ENCODE results near the gene WHRN. TPM values are rescaled to one million over a fixed set of nuclear protein-coding genes. Genes with fewer than 3 reads are reported as not detected.

Gene WHRN
- total and polyA plus RNA-seq, 9 of the 15 experiments (the other 6 are each of a cell fraction or from before 2014, with no cell fraction given), result 0.31 to 14.1 (median 3.0) TPM

DNA sequence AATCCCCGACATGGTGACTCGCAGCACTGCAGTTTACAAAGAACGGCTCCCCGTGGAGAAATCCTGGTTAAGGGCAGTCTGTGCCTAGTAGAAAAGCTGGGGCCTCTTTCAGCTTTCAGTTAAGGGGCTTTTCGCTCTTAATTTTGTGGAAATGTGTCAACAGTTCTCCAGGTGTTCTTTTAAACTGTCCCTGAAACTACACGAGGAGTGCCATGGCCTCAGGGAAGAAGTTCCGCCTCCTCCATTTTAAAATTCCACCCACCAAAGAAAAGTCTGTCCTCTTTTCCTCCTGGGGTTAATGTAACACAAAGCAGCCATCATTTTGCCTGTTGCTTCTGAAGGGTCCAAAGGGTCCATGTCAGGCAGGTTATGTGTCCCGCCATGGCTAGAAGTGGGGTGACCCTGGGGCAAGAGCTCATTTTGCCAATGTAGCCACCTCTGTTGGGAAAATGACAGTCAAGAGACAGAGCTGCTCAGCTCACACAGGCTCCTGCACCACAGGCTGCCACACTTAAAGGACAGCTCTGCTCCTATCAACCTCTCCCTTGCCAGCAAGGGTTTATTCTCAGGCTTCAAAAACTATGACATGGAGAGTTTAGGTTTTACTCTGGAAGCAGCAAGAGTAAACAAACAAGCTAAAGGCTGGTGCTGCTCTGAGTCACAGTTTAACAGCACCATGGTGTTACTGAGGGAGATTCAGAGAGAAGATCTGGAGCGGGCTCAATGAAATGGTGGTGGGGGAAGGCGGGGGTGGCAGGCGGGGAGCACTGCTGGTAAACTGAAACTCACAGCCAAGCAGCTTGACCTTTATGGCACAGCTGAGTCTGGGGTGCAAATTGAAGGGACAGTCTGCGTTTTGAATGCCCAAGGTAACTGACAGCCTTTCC lies 3.2 kb downstream of the WHRN start (continued):
- TF ChIP-seq NR2C2 (CRISPR knock-in tag; IDR thresholded peaks at IDR 0.05), result no peak
- TF ChIP-seq NR2C2 (tag; IDR thresholded peaks at IDR 0.05), result peak; percentile 38; the same call in 1 of the 2 replicates
- peak in 1 of 3 experiments; percentile 78 for TF ChIP-seq YY1 (IDR thresholded peaks at IDR 0.05; ENCODE audit: borderline replicate concordance in 1 of 3, control insufficient read depth in 1 of 3, extremely low read depth in 1 of 3, insufficient read depth in 3 of 3, insufficient read length in 1 of 3, insufficient replicate concordance in 2 of 3, low read depth in 1 of 3, low read length in 2 of 3)
- TF ChIP-seq ZNF589 (CRISPR knock-in tag; IDR thresholded peaks at IDR 0.05; ENCODE audit: low read depth), result peak; percentile 66; the same call in 1 of the 2 replicates
- peak; percentile 47 for TF ChIP-seq ZNF766 (CRISPR knock-in tag; conservative IDR thresholded peaks at IDR 0.05)
- no peak for TF ChIP-seq BHLHE40 (IDR thresholded peaks at IDR 0.05; ENCODE audit: low read length)
- peak; percentile 26; the same call in 1 of the 2 replicates for TF ChIP-seq ZFX (CRISPR knock-in tag; IDR thresholded peaks at IDR 0.05)
- TF ChIP-seq NR4A1 (CRISPR knock-in tag; IDR thresholded peaks at IDR 0.05), result no peak
- TF ChIP-seq NR4A1 (tag; IDR thresholded peaks at IDR 0.05), result peak; percentile 80
- TF ChIP-seq EGR1 (conservative IDR thresholded peaks at IDR 0.05), result peak; percentile 60
- TF ChIP-seq JUN (IDR thresholded peaks at IDR 0.05; ENCODE audit: borderline replicate concordance, low read depth, low read length), result 0 out of 2 replicates have a peak, but pooled peaks have one; percentile 10
- TF ChIP-seq JUN (CRISPR knock-in tag; IDR thresholded peaks at IDR 0.05; ENCODE audit: borderline replicate concordance), result no peak
- 0 out of 2 replicates have a peak, but pooled peaks have one; percentile 31 for TF ChIP-seq MYBL2 (IDR thresholded peaks at IDR 0.05; ENCODE audit: low read depth)
- no peak for TF ChIP-seq MYBL2 (CRISPR knock-in tag; IDR thresholded peaks at IDR 0.05; ENCODE audit: borderline replicate concordance)
- peak; percentile 42 for TF ChIP-seq TAF1 (IDR thresholded peaks at IDR 0.05; ENCODE audit: control insufficient read depth, extremely low read depth, insufficient read depth, low read length, severe bottlenecking)
- TF ChIP-seq, protein P1, sequence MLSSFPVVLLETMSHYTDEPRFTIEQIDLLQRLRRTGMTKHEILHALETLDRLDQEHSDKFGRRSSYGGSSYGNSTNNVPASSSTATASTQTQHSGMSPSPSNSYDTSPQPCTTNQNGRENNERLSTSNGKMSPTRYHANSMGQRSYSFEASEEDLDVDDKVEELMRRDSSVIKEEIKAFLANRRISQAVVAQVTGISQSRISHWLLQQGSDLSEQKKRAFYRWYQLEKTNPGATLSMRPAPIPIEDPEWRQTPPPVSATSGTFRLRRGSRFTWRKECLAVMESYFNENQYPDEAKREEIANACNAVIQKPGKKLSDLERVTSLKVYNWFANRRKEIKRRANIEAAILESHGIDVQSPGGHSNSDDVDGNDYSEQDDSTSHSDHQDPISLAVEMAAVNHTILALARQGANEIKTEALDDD (IDR thresholded peaks at IDR 0.05), result 0 out of 2 replicates have a peak, but pooled peaks have one; percentile 23
- TF ChIP-seq, protein P2, sequence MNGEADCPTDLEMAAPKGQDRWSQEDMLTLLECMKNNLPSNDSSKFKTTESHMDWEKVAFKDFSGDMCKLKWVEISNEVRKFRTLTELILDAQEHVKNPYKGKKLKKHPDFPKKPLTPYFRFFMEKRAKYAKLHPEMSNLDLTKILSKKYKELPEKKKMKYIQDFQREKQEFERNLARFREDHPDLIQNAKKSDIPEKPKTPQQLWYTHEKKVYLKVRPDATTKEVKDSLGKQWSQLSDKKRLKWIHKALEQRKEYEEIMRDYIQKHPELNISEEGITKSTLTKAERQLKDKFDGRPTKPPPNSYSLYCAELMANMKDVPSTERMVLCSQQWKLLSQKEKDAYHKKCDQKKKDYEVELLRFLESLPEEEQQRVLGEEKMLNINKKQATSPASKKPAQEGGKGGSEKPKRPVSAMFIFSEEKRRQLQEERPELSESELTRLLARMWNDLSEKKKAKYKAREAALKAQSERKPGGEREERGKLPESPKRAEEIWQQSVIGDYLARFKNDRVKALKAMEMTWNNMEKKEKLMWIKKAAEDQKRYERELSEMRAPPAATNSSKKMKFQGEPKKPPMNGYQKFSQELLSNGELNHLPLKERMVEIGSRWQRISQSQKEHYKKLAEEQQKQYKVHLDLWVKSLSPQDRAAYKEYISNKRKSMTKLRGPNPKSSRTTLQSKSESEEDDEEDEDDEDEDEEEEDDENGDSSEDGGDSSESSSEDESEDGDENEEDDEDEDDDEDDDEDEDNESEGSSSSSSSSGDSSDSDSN (IDR thresholded peaks at IDR 0.05; ENCODE audit: borderline replicate concordance in 1 of 2, low read depth in 2 of 2, low read length in 2 of 2), result no peak
- TF ChIP-seq, protein P3, sequence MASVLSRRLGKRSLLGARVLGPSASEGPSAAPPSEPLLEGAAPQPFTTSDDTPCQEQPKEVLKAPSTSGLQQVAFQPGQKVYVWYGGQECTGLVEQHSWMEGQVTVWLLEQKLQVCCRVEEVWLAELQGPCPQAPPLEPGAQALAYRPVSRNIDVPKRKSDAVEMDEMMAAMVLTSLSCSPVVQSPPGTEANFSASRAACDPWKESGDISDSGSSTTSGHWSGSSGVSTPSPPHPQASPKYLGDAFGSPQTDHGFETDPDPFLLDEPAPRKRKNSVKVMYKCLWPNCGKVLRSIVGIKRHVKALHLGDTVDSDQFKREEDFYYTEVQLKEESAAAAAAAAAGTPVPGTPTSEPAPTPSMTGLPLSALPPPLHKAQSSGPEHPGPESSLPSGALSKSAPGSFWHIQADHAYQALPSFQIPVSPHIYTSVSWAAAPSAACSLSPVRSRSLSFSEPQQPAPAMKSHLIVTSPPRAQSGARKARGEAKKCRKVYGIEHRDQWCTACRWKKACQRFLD (CRISPR knock-in tag; IDR thresholded peaks at IDR 0.05), result 0 out of 2 replicates have a peak, but pooled peaks have one; percentile 58
- TF ChIP-seq PHF8 (IDR thresholded peaks at IDR 0.05; ENCODE audit: borderline replicate concordance, low read length), result peak; percentile 29; the same call in 1 of the 2 replicates

All from K562 (cell line).